ENCODE measurements around the gene MYCBPAP.

The MYCBPAP gene

DNA sequence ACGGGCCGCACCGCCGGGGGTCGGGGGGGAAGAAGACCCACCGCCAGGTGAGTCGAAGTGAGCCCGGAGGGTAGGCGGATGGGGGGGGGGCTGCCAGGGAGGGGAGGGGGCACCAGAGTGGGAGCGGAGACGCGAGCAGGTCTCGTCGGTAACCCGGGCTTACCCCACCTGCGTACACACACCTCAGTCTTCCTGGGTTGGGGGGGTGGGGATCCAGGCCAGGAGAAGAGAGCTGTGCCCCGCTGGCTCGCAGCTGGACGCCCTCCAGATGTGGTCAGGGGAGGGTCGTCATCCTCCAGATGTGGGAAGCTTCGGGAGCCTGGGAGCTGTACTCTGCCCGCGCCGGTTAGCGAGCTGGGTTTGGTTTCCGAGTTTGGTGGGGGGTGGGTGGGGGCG lies 53.5 kb downstream of the MYCBPAP start:
- no peaks in the 10 kb centered on the region for H3K9me3 ChIP-seq (ENCODE audit: control insufficient read depth in 1 of 2, low read length in 2 of 2)
- no peak overlapping the region for H3K27ac ChIP-seq (ENCODE audit: low read length)
- no peaks in the 10 kb centered on the region for H3K36me3 ChIP-seq (ENCODE audit: control insufficient read depth in 1 of 2, insufficient read depth in 2 of 2, low read length in 2 of 2)
- peaks cover 39% of the 10 kb centered on the region for H3K27me3 ChIP-seq (ENCODE audit: low read depth, low read length)
- peaks cover 9 to 56% of the 10 kb centered on the region in 2 donors for H3K4me1 ChIP-seq (ENCODE audit: control insufficient read depth in 1 of 2, insufficient read depth in 2 of 2, low read length in 2 of 2)
- H3K4me3 ChIP-seq (ENCODE audit: low read depth in 1 of 2, low read length in 2 of 2), result no peak overlapping the region

- H3K27ac ChIP-seq (ENCODE audit: low read length), result no peak overlapping the region
- H3K9me3 ChIP-seq (ENCODE audit: control insufficient read depth in 1 of 2, low read length in 2 of 2), result no peaks in the 10 kb centered on the region
- H3K27me3 ChIP-seq (ENCODE audit: low read depth, low read length), result peaks cover 43% of the 10 kb centered on the region
- H3K4me3 ChIP-seq (ENCODE audit: low read depth in 1 of 2, low read length in 2 of 2), result no peak overlapping the region
- no peaks in the 10 kb centered on the region for H3K36me3 ChIP-seq (ENCODE audit: control insufficient read depth in 1 of 2, insufficient read depth in 2 of 2, low read length in 2 of 2)
- peaks cover 9 to 63% of the 10 kb centered on the region in 2 donors for H3K4me1 ChIP-seq (ENCODE audit: control insufficient read depth in 1 of 2, insufficient read depth in 2 of 2, low read length in 2 of 2)
These were observed 54.2 kb downstream of the MYCBPAP start for GRCh38 chr17:50562242-50563091.

GRCh38 chr17:50563092-50563511 lies 54.9 kb downstream of the MYCBPAP start:
- H3K27me3 ChIP-seq (ENCODE audit: low read depth, low read length), result peaks cover 43% of the 10 kb centered on the region
- H3K36me3 ChIP-seq (ENCODE audit: control insufficient read depth in 1 of 2, insufficient read depth in 2 of 2, low read length in 2 of 2), result no peaks in the 10 kb centered on the region
- no peak overlapping the region for H3K4me3 ChIP-seq (ENCODE audit: low read depth in 1 of 2, low read length in 2 of 2)
- no peak overlapping the region for H3K27ac ChIP-seq (ENCODE audit: low read length)
- H3K4me1 ChIP-seq (ENCODE audit: control insufficient read depth in 1 of 2, insufficient read depth in 2 of 2, low read length in 2 of 2), result peaks cover 9 to 63% of the 10 kb centered on the region in 2 donors
- no peaks in the 10 kb centered on the region for H3K9me3 ChIP-seq (ENCODE audit: control insufficient read depth in 1 of 2, low read length in 2 of 2)

- Histone ChIP-seq H3K4me1 (ENCODE audit: control insufficient read depth in 1 of 2, insufficient read depth in 2 of 2, low read length in 2 of 2) (peaks cover 4 to 46% of the 10 kb centered on the region in 2 donors), H3K36me3 (ENCODE audit: control insufficient read depth in 1 of 2, insufficient read depth in 2 of 2, low read length in 2 of 2) (no peaks in the 10 kb centered on the region), H3K27me3 (ENCODE audit: low read depth, low read length) (peaks cover 32% of the 10 kb centered on the region), H3K27ac (ENCODE audit: low read length) (no peak overlapping the region), H3K9me3 (ENCODE audit: control insufficient read depth in 1 of 2, low read length in 2 of 2) (no peaks in the 10 kb centered on the region), H3K4me3 (ENCODE audit: low read depth in 1 of 2, low read length in 2 of 2) (no peak overlapping the region)
These were observed 56.7 kb downstream of the MYCBPAP start for GRCh38 chr17:50564916-50565315.

- Histone ChIP-seq H3K4me1 (ENCODE audit: control insufficient read depth in 1 of 2, insufficient read depth in 2 of 2, low read length in 2 of 2) (peaks cover 0 to 39% of the 10 kb centered on the region in 2 donors), H3K9me3 (ENCODE audit: control insufficient read depth in 1 of 2, low read length in 2 of 2) (no peaks in the 10 kb centered on the region), H3K36me3 (ENCODE audit: control insufficient read depth in 1 of 2, insufficient read depth in 2 of 2, low read length in 2 of 2) (no peaks in the 10 kb centered on the region), H3K27me3 (ENCODE audit: low read depth, low read length) (peaks cover 28% of the 10 kb centered on the region), H3K4me3 (ENCODE audit: low read depth in 1 of 2, low read length in 2 of 2) (no peak overlapping the region), H3K27ac (ENCODE audit: low read length) (no peak overlapping the region)
These were observed 57.4 kb downstream of the MYCBPAP start for GRCh38 chr17:50565402-50566350.

- no peaks in the 10 kb centered on the region for H3K9me3 ChIP-seq (ENCODE audit: control insufficient read depth in 1 of 2, low read length in 2 of 2)
- H3K27me3 ChIP-seq (ENCODE audit: low read depth, low read length), result peaks cover 28% of the 10 kb centered on the region
- peaks cover 0 to 30% of the 10 kb centered on the region in 2 donors for H3K4me1 ChIP-seq (ENCODE audit: control insufficient read depth in 1 of 2, insufficient read depth in 2 of 2, low read length in 2 of 2)
- no peak overlapping the region for H3K27ac ChIP-seq (ENCODE audit: low read length)
- no peaks in the 10 kb centered on the region for H3K36me3 ChIP-seq (ENCODE audit: control insufficient read depth in 1 of 2, insufficient read depth in 2 of 2, low read length in 2 of 2)
- H3K4me3 ChIP-seq (ENCODE audit: low read depth in 1 of 2, low read length in 2 of 2), result no peak overlapping the region
These were observed 58.6 kb downstream of the MYCBPAP start for GRCh38 chr17:50566886-50567285.

DNA sequence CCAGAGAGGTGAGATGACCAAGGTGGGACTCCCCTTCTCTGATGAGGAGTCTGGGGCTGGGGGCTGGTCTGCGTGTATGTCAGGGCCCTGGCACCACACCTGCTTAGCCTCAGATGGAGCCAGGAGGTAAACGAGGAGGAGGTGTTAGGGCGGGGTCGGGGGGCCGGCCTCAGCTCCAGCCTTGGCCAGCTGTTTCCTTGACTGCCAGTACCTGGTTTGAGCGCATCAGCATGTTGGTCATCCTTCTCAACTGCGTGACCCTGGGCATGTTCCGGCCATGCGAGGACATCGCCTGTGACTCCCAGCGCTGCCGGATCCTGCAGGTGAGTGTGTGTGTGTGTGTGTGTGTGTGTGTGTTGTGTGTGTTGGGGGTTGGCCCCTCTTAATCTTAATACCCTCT lies 60.4 kb downstream of the MYCBPAP start:
- H3K36me3 ChIP-seq (ENCODE audit: control insufficient read depth in 1 of 2, insufficient read depth in 2 of 2, low read length in 2 of 2), result no peaks in the 10 kb centered on the region
- H3K27me3 ChIP-seq (ENCODE audit: low read depth, low read length), result peaks cover 15% of the 10 kb centered on the region
- H3K4me1 ChIP-seq (ENCODE audit: control insufficient read depth in 1 of 2, insufficient read depth in 2 of 2, low read length in 2 of 2), result peaks cover 0 to 24% of the 10 kb centered on the region in 2 donors
- H3K27ac ChIP-seq (ENCODE audit: low read length), result no peak overlapping the region
- no peaks in the 10 kb centered on the region for H3K9me3 ChIP-seq (ENCODE audit: control insufficient read depth in 1 of 2, low read length in 2 of 2)
- no peak overlapping the region for H3K4me3 ChIP-seq (ENCODE audit: low read depth in 1 of 2, low read length in 2 of 2)

DNA sequence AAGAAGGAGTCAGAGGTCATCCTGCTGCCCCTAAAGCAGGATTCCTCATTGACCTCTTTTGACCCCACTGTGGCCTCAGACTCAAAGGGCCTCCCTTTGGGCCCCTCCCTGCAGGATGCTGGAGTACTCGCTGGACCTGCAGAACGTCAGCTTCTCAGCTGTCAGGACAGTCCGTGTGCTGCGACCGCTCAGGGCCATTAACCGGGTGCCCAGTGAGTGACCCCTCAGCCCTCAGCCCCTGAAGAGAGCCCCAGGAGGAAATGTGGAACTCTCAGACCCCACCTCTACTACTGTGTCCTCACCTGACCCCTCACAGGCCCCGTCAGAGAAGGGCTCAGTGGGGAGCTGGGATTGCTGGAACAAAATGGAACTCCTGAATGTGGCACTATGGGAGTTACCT lies 61.4 kb downstream of the MYCBPAP start:
- H3K4me1 ChIP-seq (ENCODE audit: control insufficient read depth in 1 of 2, insufficient read depth in 2 of 2, low read length in 2 of 2), result peaks cover 0 to 22% of the 10 kb centered on the region in 2 donors
- no peaks in the 10 kb centered on the region for H3K9me3 ChIP-seq (ENCODE audit: control insufficient read depth in 1 of 2, low read length in 2 of 2)
- H3K4me3 ChIP-seq (ENCODE audit: low read depth in 1 of 2, low read length in 2 of 2), result no peak overlapping the region
- H3K27me3 ChIP-seq (ENCODE audit: low read depth, low read length), result peaks cover 11% of the 10 kb centered on the region
- no peak overlapping the region for H3K27ac ChIP-seq (ENCODE audit: low read length)
- H3K36me3 ChIP-seq (ENCODE audit: control insufficient read depth in 1 of 2, insufficient read depth in 2 of 2, low read length in 2 of 2), result no peaks in the 10 kb centered on the region

DNA sequence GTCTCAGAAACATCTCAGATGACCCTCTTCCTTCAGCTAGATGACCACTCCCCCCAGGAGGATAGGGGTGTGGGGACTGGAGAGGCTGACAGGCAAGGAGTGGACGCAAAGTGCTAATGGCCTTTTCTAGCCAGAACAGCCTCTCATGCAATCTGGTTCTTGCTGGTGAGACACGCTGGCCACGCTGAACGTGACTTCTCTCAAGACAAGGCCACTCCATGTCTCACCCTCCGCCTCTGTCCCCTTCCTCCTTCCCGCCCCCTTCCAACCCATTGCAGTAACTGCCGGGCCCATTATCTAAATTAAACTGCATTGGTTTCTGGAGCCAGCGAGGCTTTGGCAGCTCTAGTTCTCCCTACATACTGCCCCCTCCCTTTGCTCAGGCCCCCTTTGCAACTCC lies 61.8 kb downstream of the MYCBPAP start:
- no peak overlapping the region for H3K27ac ChIP-seq (ENCODE audit: low read length)
- H3K9me3 ChIP-seq (ENCODE audit: control insufficient read depth in 1 of 2, low read length in 2 of 2), result no peaks in the 10 kb centered on the region
- H3K4me3 ChIP-seq (ENCODE audit: low read depth in 1 of 2, low read length in 2 of 2), result no peak overlapping the region
- H3K27me3 ChIP-seq (ENCODE audit: low read depth, low read length), result peaks cover 11% of the 10 kb centered on the region
- no peaks in the 10 kb centered on the region for H3K36me3 ChIP-seq (ENCODE audit: control insufficient read depth in 1 of 2, insufficient read depth in 2 of 2, low read length in 2 of 2)
- H3K4me1 ChIP-seq (ENCODE audit: control insufficient read depth in 1 of 2, insufficient read depth in 2 of 2, low read length in 2 of 2), result peaks cover 0 to 20% of the 10 kb centered on the region in 2 donors

DNA sequence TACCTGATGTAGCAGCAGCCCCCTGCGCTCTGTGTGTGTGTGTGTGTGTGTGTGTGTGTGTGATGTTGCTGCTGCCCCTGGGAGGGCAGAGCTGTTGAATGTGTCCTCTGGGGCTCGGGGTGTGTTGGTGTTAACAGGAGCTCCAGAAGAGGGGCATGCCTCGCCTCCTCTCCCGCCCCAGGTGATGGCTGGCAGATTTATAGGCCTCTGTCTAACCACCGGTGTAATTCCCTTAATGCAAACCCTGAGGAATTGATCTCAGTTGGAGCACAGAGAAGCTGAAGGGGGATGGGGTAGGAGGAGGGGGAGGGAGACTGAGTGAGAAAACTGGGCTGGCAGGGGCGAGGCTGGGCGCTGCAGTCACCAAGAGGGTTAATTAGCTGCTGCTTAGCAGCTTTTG lies 62.3 kb downstream of the MYCBPAP start:
- Histone ChIP-seq H3K4me1 (ENCODE audit: control insufficient read depth in 1 of 2, insufficient read depth in 2 of 2, low read length in 2 of 2) (peaks cover 0 to 15% of the 10 kb centered on the region in 2 donors), H3K4me3 (ENCODE audit: low read depth in 1 of 2, low read length in 2 of 2) (no peak overlapping the region), H3K9me3 (ENCODE audit: control insufficient read depth in 1 of 2, low read length in 2 of 2) (no peaks in the 10 kb centered on the region), H3K27me3 (ENCODE audit: low read depth, low read length) (peaks cover 11% of the 10 kb centered on the region), H3K27ac (ENCODE audit: low read length) (no peak overlapping the region), H3K36me3 (ENCODE audit: control insufficient read depth in 1 of 2, insufficient read depth in 2 of 2, low read length in 2 of 2) (no peaks in the 10 kb centered on the region)

DNA sequence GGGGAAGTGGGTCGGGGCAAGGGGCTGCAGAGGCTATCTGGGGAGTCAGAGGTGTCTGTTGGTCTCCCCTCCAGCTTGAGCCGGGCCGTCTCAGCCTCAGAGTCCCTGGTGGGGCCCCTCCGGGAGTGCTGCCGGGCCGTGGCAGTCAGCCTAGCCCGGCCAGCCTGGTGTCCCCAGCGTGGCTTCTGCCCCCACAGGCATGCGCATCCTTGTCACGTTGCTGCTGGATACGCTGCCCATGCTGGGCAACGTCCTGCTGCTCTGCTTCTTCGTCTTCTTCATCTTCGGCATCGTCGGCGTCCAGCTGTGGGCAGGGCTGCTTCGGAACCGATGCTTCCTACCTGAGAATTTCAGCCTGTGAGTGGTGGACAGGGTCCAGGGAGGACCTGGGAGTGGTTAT lies 63.4 kb downstream of the MYCBPAP start:
- Histone ChIP-seq H3K36me3 (ENCODE audit: control insufficient read depth in 1 of 2, insufficient read depth in 2 of 2, low read length in 2 of 2) (no peaks in the 10 kb centered on the region), H3K4me3 (ENCODE audit: low read depth in 1 of 2, low read length in 2 of 2) (no peak overlapping the region), H3K27ac (ENCODE audit: low read length) (no peak overlapping the region), H3K4me1 (ENCODE audit: control insufficient read depth in 1 of 2, insufficient read depth in 2 of 2, low read length in 2 of 2) (peaks cover 0 to 8% of the 10 kb centered on the region in 2 donors), H3K9me3 (ENCODE audit: control insufficient read depth in 1 of 2, low read length in 2 of 2) (no peaks in the 10 kb centered on the region), H3K27me3 (ENCODE audit: low read depth, low read length) (peaks cover 4% of the 10 kb centered on the region)

Data from muscle layer of duodenum (tissue), 2 donors.